Testis (tissue), 3 donors: Measurements from ENCODE around the gene ADH1C. TPM values are rescaled to one million over a fixed set of nuclear protein-coding genes. Genes with fewer than 3 reads are reported as not detected.

ENCODE experiments used
- DNase-seq: peaks from one replicate; pipeline ENCODE4 v3.0.0-alpha.2; 2019
- H3K27ac ChIP-seq, 2 donors: fragments of 200-600 bp; sonication (generic); one replicate each; pipeline ENCODE4 v1.5.1; 2019
- H3K27me3 ChIP-seq: fragments of 200-600 bp; sonication (generic); one replicate; pipeline ENCODE4 v1.5.1; 2019
- H3K36me3 ChIP-seq: fragments of 200-600 bp; sonication (generic); one replicate; pipeline ENCODE4 v1.5.1; 2017; ENCODE audit warnings: low read depth; ENCODE audit errors: missing control alignments
- H3K4me1 ChIP-seq: fragments of 200-600 bp; sonication (generic); one replicate; pipeline ENCODE4 v1.5.1; 2019
- H3K4me3 ChIP-seq, 2 donors: fragments of 200-600 bp; sonication (generic); one replicate each; pipeline ENCODE4 v1.5.1; 2017 to 2019
- H3K9me3 ChIP-seq: fragments of 200-600 bp; sonication (generic); one replicate; pipeline ENCODE4 v1.5.1; 2017
- CTCF ChIP-seq, 3 experiments: fragments of 450-650 bp in 2 of 3; fragments of 200-600 bp in 1 of 3; sonication (generic) in 1 of 3; IDR thresholded peaks; one replicate each; pipeline ENCODE4 v1.5.1; 2016 to 2019; ENCODE audit warnings: antibody characterized with exemption in 3 of 3, mild to moderate bottlenecking in 2 of 3, moderate library complexity in 1 of 3
- POLR2A ChIP-seq: fragments of 450-650 bp; IDR thresholded peaks from one replicate; pipeline ENCODE4 v1.6.1; 2017; ENCODE audit warnings: antibody characterized with exemption, mild to moderate bottlenecking, moderate library complexity
- WGBS, 2 donors: methylation state at CpG; one replicate each; pipeline ENCODE4 v1.1.5; 2018; 5-methylcytosine and 5-hydroxymethylcytosine counted together
- intact Hi-C: fragments of 100-400 bp; cut with DNase I; formaldehyde crosslinking; loops from one replicate; pipeline ENCODE4 v1.15.1; 2023; ENCODE audit warnings: low total_unique reads
- polyA plus RNA-seq: library from polyadenylated mRNA; stranded (reverse); fragments of 350-450 nt; fragmentation: Illumina TruSeq; extraction: RNeasy Lipid Tissue Mini Kit (QIAGEN cat#74804); gene quantifications from one replicate; pipeline ENCODE4 v1.2.3, GENCODE V29; 2014; ENCODE audit warnings: low read depth, low replicate concordance; ENCODE audit not compliant: insufficient read depth
- total RNA-seq, 2 donors: library from RNA; depleted of rRNA; stranded (reverse); fragments of >200 nt; gene quantifications; one replicate each; pipeline ENCODE4 v1.2.3, GENCODE V29; 2016

Gene ADH1C
- total and polyA plus RNA-seq, 3 donors from 2014 or later: 0.43 to 2.6 (median 2.4) TPM

GRCh38 chr4:99394896-99395295 lies 42.4 kb upstream of the ADH1C start:
- Histone ChIP-seq H3K9me3 (no peaks in the 10 kb centered on the region), H3K27ac (peak overlapping the region in 1 of 2 donors; percentile 78), H3K4me3 (no peak overlapping the region), H3K27me3 (no peaks in the 10 kb centered on the region), H3K4me1 (no peaks in the 10 kb centered on the region), H3K36me3 (no peaks in the 10 kb centered on the region)
- intact Hi-C loops: no loop called here
- DNase-seq: no peak
- TF ChIP-seq POLR2A (no peak), CTCF (IDR thresholded peaks at IDR 0.05) (no peak)

DNA sequence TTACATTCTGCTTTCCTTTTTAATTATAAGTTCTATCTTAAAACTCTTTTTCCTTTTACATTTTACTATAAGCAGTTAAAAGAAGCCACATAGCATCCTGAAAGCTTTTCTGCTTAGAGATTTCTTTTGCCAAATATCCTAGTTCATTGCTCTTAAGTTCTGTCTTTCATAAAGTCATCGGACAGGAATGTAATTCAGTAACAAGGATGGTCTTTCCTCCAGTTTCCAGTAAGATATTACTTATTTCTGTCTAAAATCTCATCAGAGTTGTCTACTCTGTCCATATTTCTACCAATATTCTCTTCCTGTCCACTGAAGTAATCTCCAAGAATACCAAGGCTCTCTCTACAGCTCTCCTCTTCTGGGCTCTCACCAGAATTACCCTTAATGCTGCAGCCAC lies 37.5 kb upstream of the ADH1C start:
- no peak overlapping the region for H3K4me3 ChIP-seq
- H3K4me1 ChIP-seq: no peaks in the 10 kb centered on the region
- 61 to 69% methylated on average over 1 of the region's 1 CpG for WGBS, 2 donors
- H3K27ac ChIP-seq: no peak overlapping the region
- H3K9me3 ChIP-seq: no peaks in the 10 kb centered on the region
- H3K36me3 ChIP-seq: no peaks in the 10 kb centered on the region
- H3K27me3 ChIP-seq: no peaks in the 10 kb centered on the region
- TF ChIP-seq CTCF (IDR thresholded peaks at IDR 0.05) (no peak), POLR2A (no peak)
- intact Hi-C loops: no loop called here
- no peak for DNase-seq

DNA sequence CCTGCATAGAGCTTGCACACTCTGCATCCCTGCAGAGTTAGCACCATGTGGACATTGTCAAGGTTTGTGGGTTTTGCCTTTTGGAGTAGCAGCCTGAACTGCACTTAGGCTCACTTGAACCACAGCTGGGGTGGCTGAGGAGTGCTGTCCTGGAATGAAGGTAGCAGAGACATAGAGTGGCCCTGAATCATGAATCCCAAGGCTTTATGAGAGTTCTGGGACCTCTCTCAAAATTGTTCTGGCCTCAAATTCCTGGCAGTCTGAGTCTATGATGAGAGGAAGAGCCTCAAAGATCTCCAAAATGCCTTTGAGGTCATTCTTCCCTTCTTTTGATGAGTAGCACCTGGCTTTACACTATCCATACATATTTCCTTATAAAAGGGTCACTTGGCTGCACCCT lies 37.1 kb upstream of the ADH1C start:
- Histone ChIP-seq H3K4me1 (no peaks in the 10 kb centered on the region), H3K27me3 (no peaks in the 10 kb centered on the region), H3K27ac (no peak overlapping the region), H3K36me3 (no peaks in the 10 kb centered on the region), H3K9me3 (no peaks in the 10 kb centered on the region), H3K4me3 (no peak overlapping the region)
- intact Hi-C loops: loop anchor here (10.0 kb wide), 1 partner anchor 65 kb away; the partner anchor contains the start of gene ADH1B
- no peak for DNase-seq
- no peak for TF ChIP-seq CTCF (IDR thresholded peaks at IDR 0.05)
- TF ChIP-seq POLR2A: no peak

GRCh38 chr4:99383833-99384392 lies 31.4 kb upstream of the ADH1C start:
- peaks cover 26% of the 10 kb centered on the region for H3K4me1 ChIP-seq
- H3K4me3 ChIP-seq: no peak overlapping the region
- intact Hi-C loops: loop anchor here (10.0 kb wide), 1 partner anchor 59 kb away; the partner anchor contains the start of gene ADH1B
- no peaks in the 10 kb centered on the region for H3K27me3 ChIP-seq
- TF ChIP-seq CTCF (IDR thresholded peaks at IDR 0.05): no peak
- WGBS, 2 donors: 32 to 34% methylated on average over 5 of the region's 5 CpGs
- no peaks in the 10 kb centered on the region for H3K9me3 ChIP-seq
- H3K27ac ChIP-seq: peak overlapping the region; percentile 69 to 89
- no peaks in the 10 kb centered on the region for H3K36me3 ChIP-seq
- peak; percentile 52 for DNase-seq

DNA sequence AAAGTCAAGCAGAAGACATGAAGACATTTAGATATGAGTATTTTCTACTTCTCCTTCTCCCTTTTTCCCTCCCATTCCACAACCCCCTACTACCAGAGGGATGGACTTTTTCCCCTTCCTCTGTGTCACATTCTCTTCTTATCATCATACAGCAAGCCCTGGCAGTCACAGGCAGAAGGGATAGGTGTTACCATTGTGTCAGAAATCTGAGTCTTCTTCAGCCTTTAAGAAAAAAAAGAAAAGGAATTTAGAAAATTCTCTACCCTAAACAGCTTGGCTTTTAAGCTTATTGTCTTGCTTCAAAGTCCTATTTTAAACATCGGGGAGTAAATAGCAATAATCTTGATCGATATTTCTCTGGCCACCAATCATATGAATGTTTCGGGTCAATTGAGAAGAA lies 30.9 kb upstream of the ADH1C start:
- no peak overlapping the region for H3K4me3 ChIP-seq
- H3K27me3 ChIP-seq: no peaks in the 10 kb centered on the region
- no peak for TF ChIP-seq CTCF (IDR thresholded peaks at IDR 0.05)
- H3K27ac ChIP-seq: peak overlapping the region; percentile 69 to 89
- H3K9me3 ChIP-seq: no peaks in the 10 kb centered on the region
- intact Hi-C loops: loop anchor here (10.0 kb wide), 1 partner anchor 59 kb away; the partner anchor contains the start of gene ADH1B
- no peaks in the 10 kb centered on the region for H3K36me3 ChIP-seq
- no peak for DNase-seq
- H3K4me1 ChIP-seq: peaks cover 26% of the 10 kb centered on the region
- WGBS, 2 donors: 46 to 48% methylated on average over 3 of the region's 3 CpGs
